Liver (tissue), 9 donors: ENCODE results near the gene AOPEP. TPM values are rescaled to one million over a fixed set of nuclear protein-coding genes. Genes with fewer than 3 reads are reported as not detected.

Experiments used
- DNase-seq: peaks from one replicate; pipeline ENCODE4 v3.0.0-alpha.2; 2017; ENCODE audit warnings: low spot score
- H3K27ac ChIP-seq, 2 donors: one replicate each; pipeline ENCODE4 v1.7.0; 2013; ENCODE audit warnings: inconsistent platforms in 2 of 2, low read length in 2 of 2, control low read depth in 1 of 2, low read depth in 1 of 2, mild to moderate bottlenecking in 1 of 2
- H3K27me3 ChIP-seq, 4 donors: one replicate each; pipeline versions ENCODE4 v1.6.1 to v1.7.0; 2013; ENCODE audit warnings: low read length in 3 of 4, inconsistent platforms in 1 of 4, mild to moderate bottlenecking in 1 of 4, moderate library complexity in 1 of 4; ENCODE audit not compliant: control insufficient read depth in 4 of 4, insufficient read depth in 4 of 4
- H3K36me3 ChIP-seq, 4 donors: one replicate each; pipeline versions ENCODE4 v1.6.1 to v1.7.0; 2013; ENCODE audit warnings: low read length in 3 of 4, mild to moderate bottlenecking in 3 of 4, low read depth in 1 of 4, moderate library complexity in 1 of 4; ENCODE audit not compliant: control insufficient read depth in 4 of 4, insufficient read depth in 3 of 4
- H3K4me1 ChIP-seq, 4 donors: one replicate each; pipeline versions ENCODE4 v1.6.1 to v1.7.0; 2013; ENCODE audit warnings: low read length in 3 of 4, mild to moderate bottlenecking in 3 of 4, moderate library complexity in 1 of 4; ENCODE audit not compliant: control insufficient read depth in 4 of 4, insufficient read depth in 4 of 4
- H3K4me3 ChIP-seq, 3 donors: one replicate each; pipeline versions ENCODE4 v1.6.1 to v1.7.0; 2013; ENCODE audit warnings: low read length in 3 of 3, control low read depth in 1 of 3, low read depth in 1 of 3, mild to moderate bottlenecking in 1 of 3
- H3K9ac ChIP-seq, 2 donors: one replicate each; pipeline ENCODE4 v1.7.0; 2013; ENCODE audit warnings: low read length in 2 of 2, mild to moderate bottlenecking in 2 of 2, moderate library complexity in 2 of 2, control low read depth in 1 of 2, low read depth in 1 of 2
- H3K9me3 ChIP-seq, 4 donors: one replicate each; pipeline versions ENCODE4 v1.6.1 to v1.7.0; 2013; ENCODE audit warnings: low read length in 3 of 4; ENCODE audit not compliant: control insufficient read depth in 4 of 4
- CTCF ChIP-seq: fragments of 150-350 bp; IDR thresholded peaks from 2 replicates; pipeline ENCODE4 v1.5.1; 2017; ENCODE audit warnings: improper control_type of control experiment, low read depth, low read length; ENCODE audit not compliant: missing input control
- EGR1 ChIP-seq, 2 donors: IDR thresholded peaks; 2 replicates each; pipeline ENCODE4 v1.6.1; 2016 to 2018; ENCODE audit warnings: antibody characterized with exemption in 2 of 2, low read depth in 2 of 2
- FOXA1 ChIP-seq: IDR thresholded peaks from 2 replicates; pipeline ENCODE4 v1.6.1; 2016; ENCODE audit warnings: antibody characterized with exemption
- FOXA2 ChIP-seq: IDR thresholded peaks from 2 replicates; pipeline ENCODE4 v1.6.1; 2016; ENCODE audit warnings: antibody characterized with exemption
- GABPA ChIP-seq, 2 donors: IDR thresholded peaks in 1 of 2; conservative IDR thresholded peaks in 1 of 2; 2 replicates each; pipeline ENCODE4 v1.6.1; 2016; ENCODE audit warnings: antibody characterized with exemption in 2 of 2, mild to moderate bottlenecking in 1 of 2, moderate library complexity in 1 of 2
- HNF4A ChIP-seq, 2 donors: conservative IDR thresholded peaks; 2 replicates each; pipeline ENCODE4 v1.6.1; 2016; ENCODE audit warnings: antibody characterized with exemption in 2 of 2, mild to moderate bottlenecking in 2 of 2
- HNF4G ChIP-seq: IDR thresholded peaks from 2 replicates; pipeline ENCODE4 v1.6.1; 2016; ENCODE audit warnings: antibody characterized with exemption
- JUND ChIP-seq, 2 donors: IDR thresholded peaks; 2 replicates each; pipeline ENCODE4 v1.6.1; 2016; ENCODE audit warnings: antibody characterized with exemption in 2 of 2
- MAX ChIP-seq: IDR thresholded peaks from 2 replicates; pipeline ENCODE4 v1.6.1; 2016; ENCODE audit warnings: antibody characterized with exemption
- NR2F2 ChIP-seq: IDR thresholded peaks from 2 replicates; pipeline ENCODE4 v1.6.1; 2016; ENCODE audit warnings: antibody characterized with exemption
- REST ChIP-seq: IDR thresholded peaks from 2 replicates; pipeline ENCODE4 v1.6.1; 2016; ENCODE audit warnings: antibody characterized with exemption, mild to moderate bottlenecking
- RXRA ChIP-seq, 2 donors: IDR thresholded peaks; 2 replicates each; pipeline ENCODE4 v1.6.1; 2017 to 2018; ENCODE audit warnings: antibody characterized with exemption in 2 of 2, mild to moderate bottlenecking in 1 of 2
- SP1 ChIP-seq: IDR thresholded peaks from 2 replicates; pipeline ENCODE4 v1.6.1; 2018; ENCODE audit warnings: antibody characterized with exemption, mild to moderate bottlenecking
- TAF1 ChIP-seq: conservative IDR thresholded peaks from 2 replicates; pipeline ENCODE4 v1.6.1; 2016; ENCODE audit warnings: antibody characterized with exemption, mild to moderate bottlenecking
- YY1 ChIP-seq: IDR thresholded peaks from 2 replicates; pipeline ENCODE4 v1.6.1; 2016; ENCODE audit warnings: antibody characterized with exemption, mild to moderate bottlenecking
- WGBS: extraction: QIAGEN DNeasy Blood & Tissue Kit; methylation state at CpG from one replicate; pipeline ENCODE4 v1.1.7; 2013; 5-methylcytosine and 5-hydroxymethylcytosine counted together
- polyA plus RNA-seq, 2 donors: library from polyadenylated mRNA; stranded (reverse) in 1 of 2; unstranded in 1 of 2; fragments of 200-250 nt in 1 of 2; fragments of >200 nt in 1 of 2; fragmentation: Nextera tagmentation in 1 of 2; extraction: Ambion mirVana in 1 of 2; gene quantifications; one replicate each; pipeline versions ENCODE4 v1.2.1 to v1.2.3, GENCODE V29; 2013 to 2015
- total RNA-seq, 2 donors: library from RNA; depleted of rRNA; stranded (reverse); fragments of >200 nt; gene quantifications; one replicate each; pipeline ENCODE4 v1.2.3, GENCODE V29; 2014
- donor health status: healthy.
- donor health status: healthy.
- donor health status: healthy.
- donor health status: healthy.
- donor health status: healthy.

The AOPEP gene
- total and polyA plus RNA-seq, 4 donors = 22.2 to 77.1 (median 34.8) TPM

DNA sequence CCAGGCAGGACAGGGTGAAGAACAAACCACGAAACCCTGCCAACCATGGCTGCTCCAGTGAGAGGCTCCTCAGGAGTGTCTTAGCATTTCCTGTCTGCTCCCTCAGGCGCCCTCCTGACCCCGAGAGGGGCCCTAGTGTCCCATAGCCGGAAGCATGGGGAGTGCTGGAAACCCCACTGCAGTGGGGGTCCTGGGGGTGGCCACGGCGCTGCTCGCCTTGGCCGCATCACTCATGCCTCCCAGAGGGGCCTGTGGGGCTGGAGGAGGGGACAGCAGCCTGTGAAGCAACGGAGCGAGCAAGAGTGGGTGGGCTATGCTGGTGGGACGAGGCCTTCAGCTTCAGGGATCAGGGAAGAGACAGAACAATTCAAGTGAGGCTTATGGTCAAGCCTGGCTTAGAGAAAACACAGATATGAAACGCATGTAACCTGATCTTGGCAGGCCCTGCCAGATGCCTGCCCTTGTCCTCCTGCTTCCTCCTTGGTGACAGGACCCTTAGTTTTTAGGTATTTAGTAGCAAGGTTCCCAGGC lies 372.0 kb downstream of the AOPEP start:
- H3K9ac ChIP-seq = no peak overlapping the region

GRCh38 chr9:95099321-95100070 lies 373.0 kb downstream of the AOPEP start:
- Histone ChIP-seq H3K27ac (no peak overlapping the region), H3K4me3 (no peak overlapping the region)

More for the DNA sequence above, 372.0 kb downstream of the AOPEP start:
- Histone ChIP-seq H3K27me3 (no peaks in the 10 kb centered on the region), H3K4me3 (no peak overlapping the region), H3K36me3 (peaks cover 0 to 34% (median 23%) of the 10 kb centered on the region in 4 donors), H3K4me1 (peaks cover 0 to 3% (median 0%) of the 10 kb centered on the region in 4 donors), H3K27ac (no peak overlapping the region), H3K9me3 (no peaks in the 10 kb centered on the region)
- TF ChIP-seq YY1 (no peak), GABPA (IDR thresholded peaks at IDR 0.05 in 1 of 2, conservative IDR thresholded peaks at IDR 0.05 in 1 of 2) (no peak), FOXA1 (no peak), HNF4A (conservative IDR thresholded peaks at IDR 0.05) (no peak), RXRA (IDR thresholded peaks at IDR 0.05) (no peak), CTCF (no peak)
- 82% methylated on average over 12 of the region's 12 CpGs for WGBS
- no peak for DNase-seq

More at GRCh38 chr9:95099321-95100070, 373.0 kb downstream of the AOPEP start:
- no peaks in the 10 kb centered on the region for H3K27me3 ChIP-seq
- no peaks in the 10 kb centered on the region for H3K9me3 ChIP-seq
- H3K9ac ChIP-seq = no peak overlapping the region
- 96% methylated on average over 24 of the region's 24 CpGs for WGBS
- peaks cover 0 to 40% (median 23%) of the 10 kb centered on the region in 4 donors for H3K36me3 ChIP-seq
- peaks cover 0 to 3% (median 0%) of the 10 kb centered on the region in 4 donors for H3K4me1 ChIP-seq
- no peak for DNase-seq
- no peak for TF ChIP-seq NR2F2
- no peak for TF ChIP-seq TAF1
- no peak for TF ChIP-seq SP1
- no peak for TF ChIP-seq RXRA (IDR thresholded peaks at IDR 0.05)
- TF ChIP-seq JUND (IDR thresholded peaks at IDR 0.05) = no peak
- TF ChIP-seq EGR1 (IDR thresholded peaks at IDR 0.05; ENCODE audit: low read depth in 2 of 2) = no peak
- TF ChIP-seq HNF4G = no peak
- no peak for TF ChIP-seq FOXA2
- TF ChIP-seq REST = no peak
- no peak for TF ChIP-seq HNF4A (conservative IDR thresholded peaks at IDR 0.05)
- TF ChIP-seq CTCF = no peak
- no peak for TF ChIP-seq GABPA (IDR thresholded peaks at IDR 0.05 in 1 of 2, conservative IDR thresholded peaks at IDR 0.05 in 1 of 2)
- TF ChIP-seq MAX = no peak
